Nucleus accumbens (tissue), 56 donors: Measurements from ENCODE around the gene ODAD4.
A peak's percentile ranks its signal among the peaks of the same experiment; 100 is the strongest.
"Not testable (repeated sequence)": the region's sequence is repeated elsewhere in the genome, so short reads cannot be mapped to it uniquely, and the experiment has no call there.

Experiments
- DNase-seq, 56 donors: peaks; one replicate each; lab custom pipeline; 2025; lab: John Stamatoyannopoulos, UW

The ODAD4 gene

DNA sequence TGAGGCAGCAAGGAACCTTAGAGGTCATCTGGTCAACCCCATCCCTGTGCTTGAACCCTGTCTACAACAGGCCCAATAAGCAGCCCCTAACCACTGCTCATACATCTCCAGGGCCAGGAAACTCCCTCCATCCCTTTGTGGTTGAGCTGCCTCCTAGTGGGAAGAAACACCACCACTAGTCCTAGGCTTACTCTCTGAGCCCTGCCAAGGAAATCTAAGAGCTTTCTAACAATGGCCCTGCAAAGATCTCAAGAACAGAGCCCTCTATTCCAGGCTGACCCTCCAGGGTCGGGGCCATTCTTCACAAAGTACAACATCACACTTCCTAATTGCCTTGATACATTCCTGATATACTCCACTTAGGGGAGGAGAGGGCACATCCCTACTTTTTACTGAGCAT is 17.5 kb upstream of the ODAD4 start:
- DNase-seq, result no peak

DNA sequence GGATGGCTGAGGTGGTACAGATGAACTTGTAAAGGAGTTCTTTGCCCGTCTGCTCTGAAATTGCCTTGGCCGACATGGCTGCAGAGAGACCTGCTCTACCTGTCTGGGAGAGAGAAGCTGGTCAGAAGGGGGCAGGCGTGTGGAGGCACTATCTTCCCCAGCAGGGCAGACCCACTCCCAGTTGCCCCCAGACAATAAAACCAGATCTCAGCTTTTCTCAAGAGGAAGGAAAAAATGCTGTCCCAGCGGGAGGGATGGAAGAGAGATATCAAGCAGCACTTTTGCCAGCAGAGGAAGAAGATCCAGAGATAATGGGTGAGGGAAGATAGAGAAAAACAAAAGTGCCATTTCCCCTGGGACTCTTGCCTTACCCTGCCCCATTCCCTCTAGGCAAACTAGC is 16.6 kb upstream of the ODAD4 start:
- DNase-seq, result no peak

DNA sequence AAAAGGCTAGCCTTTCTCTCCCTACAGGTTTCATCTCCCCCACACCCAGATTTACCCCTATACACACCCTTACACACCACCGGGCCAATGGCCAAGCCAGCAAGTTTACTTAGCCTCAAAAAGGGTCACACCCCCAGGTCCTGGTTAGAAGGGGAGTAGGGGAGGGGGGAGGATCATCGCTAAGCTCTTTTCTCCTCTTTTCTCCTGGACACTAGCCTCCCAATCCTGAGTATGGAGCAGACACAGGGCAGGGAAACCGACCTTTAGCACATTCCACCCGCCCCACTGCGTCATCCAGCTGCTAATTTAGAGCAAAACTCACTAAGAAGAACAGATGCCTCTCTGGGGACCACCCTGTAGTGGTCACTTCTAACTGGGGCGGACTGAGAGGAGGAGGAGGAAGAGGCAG is 16.1 kb upstream of the ODAD4 start:
- DNase-seq, result no peak

DNA sequence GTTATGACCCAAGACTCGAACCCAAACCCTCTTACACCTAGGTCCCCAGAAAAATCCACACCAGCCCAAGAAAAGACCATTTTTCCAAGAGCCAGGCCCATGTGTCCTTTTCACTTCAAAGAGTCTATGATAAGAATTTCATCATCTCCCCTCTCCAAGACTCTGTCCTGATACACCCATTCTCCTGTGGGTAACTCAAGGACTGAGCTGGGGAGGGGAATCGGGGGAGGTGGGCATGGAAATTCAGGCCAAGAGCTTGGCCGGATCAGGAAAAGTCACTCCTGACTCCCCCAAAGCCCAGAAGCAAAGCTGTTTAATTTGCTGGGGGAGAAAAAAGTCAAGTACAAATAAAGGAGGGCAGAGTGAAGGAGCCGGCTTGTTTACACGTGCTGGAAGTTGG is 15.4 kb upstream of the ODAD4 start:
- DNase-seq, result no peak

DNA sequence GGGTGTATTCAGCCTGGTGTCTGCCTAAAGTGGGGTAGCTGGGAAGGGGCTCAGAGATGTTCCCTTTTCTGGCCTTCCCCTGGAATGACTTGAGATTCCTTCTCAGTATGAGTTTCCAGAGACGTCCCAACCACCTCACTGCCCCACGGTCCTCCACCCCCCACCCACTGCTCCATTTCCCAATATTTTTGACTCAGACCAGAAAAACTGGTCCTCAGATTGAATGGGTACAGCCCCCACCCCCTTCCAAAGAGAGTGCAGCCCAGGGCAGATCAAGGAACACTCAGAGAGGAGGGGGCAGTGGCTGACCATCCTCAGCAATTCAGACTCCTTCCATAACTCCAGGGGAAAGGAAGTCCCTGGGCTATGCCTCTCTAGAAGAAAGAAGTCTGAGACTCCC is 14.9 kb upstream of the ODAD4 start:
- DNase-seq, result no peak

DNA sequence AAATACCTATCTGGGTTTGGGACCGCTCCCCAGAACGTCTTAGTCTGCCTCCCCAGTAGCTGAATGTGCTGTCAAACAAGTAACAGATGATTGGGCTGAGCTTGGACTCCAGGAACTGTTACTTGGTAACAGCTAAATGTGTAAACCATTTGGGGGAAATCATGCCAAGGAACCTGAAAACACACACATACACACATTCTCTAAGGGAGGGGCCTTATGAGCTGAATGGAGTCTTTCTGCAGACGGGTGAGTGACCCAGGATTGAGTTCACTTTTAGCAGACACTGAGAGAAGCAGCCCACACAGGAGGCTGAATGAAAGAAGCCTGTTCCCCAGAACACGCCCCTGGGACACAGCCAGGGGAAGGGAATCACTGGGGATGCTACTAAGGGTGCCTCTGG is 13.2 kb upstream of the ODAD4 start:
- no peak for DNase-seq

DNA sequence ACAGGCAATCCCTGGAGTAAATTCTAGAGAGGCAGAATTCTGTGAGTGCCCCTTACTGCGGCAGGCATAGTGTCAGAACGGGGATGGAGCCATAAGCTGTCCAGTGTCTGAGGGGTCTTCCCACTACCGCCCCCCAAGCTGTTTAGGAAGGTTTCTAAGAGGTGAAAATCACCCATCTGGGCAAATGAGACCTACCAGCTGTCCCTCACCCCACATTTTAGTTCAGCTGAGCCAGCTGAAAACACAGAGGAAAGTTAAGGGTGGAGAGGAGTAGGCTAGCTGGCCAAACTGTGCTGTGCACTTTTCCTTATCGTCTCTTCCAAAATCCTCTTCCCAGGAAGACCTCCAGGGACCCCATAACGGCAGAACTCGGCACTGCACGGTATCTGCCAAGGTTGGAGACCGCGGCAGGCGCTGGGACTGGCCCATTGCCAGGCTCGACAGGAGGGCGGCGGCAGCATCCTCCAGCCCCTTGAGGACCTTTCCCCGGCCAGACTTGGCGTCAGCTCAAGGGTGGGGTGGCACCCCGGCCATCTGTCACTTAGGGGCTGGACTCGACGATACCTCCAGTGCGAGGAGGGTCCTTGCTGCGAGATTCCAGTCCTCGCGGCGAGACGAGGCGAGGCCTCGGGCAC is 12.6 kb upstream of the ODAD4 start:
- peak in 20 of 56 donors; percentile 5 to 49 (median 28) for DNase-seq

DNA sequence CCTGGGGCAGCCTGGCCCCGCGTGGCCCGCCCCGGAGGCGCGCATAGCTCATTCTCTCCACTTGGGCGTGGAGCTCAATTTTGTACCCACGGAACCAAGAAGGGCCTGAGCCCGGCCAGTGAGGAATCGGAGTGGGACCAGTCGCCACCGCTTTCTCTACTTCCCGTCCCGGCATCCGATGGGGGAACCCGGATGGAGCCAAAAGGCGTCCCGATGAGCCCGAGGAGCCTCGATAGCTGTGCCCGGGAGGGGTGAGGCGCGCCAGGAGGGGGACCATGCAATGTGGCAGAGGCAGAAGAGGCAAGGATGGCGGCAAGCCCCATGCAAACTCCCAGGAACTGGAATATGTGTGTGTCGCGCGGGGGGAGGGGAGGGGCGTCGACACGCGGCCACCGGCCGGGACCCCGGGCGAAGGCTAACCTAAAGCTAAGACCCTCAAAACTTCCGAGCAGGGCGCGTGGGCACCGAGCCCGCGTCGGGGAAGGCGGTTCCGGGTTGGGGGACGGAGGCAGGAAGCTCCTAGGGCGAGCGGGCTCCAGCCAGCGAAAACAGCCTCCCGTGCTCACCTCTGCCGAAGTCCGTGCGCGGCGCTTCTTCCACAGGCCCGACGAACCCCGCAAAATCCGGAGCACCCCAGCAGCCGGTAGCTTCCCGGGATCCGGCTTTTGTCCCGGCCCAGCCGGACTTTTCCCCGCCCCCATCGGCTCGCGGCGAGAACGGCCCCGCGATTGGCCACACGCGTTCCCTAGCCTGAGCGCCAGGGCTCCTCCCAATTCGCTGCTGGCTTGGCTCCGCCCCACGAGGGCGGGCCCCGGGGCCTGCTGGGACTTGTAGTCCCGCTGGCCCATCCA is 11.9 kb upstream of the ODAD4 start, which contains the start of gene ACLY:
Gene ACLY (minus strand): TSS at position 638 of the 851 bp plus-strand sequence. CDS start 5,078 bp downstream, outside the sequence.
- DNase-seq, result peak; percentile 71 to 99 (median 94)

DNA sequence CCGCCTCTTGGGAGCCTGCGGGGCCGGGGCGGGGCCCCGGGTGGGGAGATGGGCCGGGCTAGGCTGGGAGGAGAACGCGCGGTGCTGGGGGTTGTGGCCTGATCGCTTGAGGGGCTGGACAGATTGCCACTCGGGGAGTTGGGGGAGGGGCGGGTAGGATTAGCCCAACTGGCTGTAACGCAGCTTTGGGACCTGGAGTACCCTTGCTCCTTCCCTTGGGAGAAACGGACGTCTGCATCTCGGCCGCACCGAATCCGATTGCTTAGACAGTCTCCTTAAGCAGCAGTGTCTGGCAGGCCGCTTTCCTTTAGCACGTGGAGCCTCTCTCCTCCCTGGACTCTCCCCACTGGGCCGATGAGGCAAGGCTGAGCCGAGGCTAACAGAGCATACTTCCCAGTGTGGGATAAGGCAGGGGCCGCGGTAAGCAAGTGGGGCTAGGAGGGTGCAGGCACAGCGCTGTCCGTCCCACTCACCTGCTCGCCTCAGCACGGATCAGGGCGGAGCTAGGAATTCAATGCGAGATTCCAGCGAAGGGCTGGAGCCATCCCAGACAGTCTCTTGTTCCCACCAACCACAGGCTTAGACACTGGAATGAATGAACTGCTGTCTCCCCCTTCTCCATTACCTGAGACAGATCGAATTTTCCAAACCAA is 11.1 kb upstream of the ODAD4 start:
- DNase-seq, result peak in 20 of 56 donors; percentile 42 to 81 (median 68)

DNA sequence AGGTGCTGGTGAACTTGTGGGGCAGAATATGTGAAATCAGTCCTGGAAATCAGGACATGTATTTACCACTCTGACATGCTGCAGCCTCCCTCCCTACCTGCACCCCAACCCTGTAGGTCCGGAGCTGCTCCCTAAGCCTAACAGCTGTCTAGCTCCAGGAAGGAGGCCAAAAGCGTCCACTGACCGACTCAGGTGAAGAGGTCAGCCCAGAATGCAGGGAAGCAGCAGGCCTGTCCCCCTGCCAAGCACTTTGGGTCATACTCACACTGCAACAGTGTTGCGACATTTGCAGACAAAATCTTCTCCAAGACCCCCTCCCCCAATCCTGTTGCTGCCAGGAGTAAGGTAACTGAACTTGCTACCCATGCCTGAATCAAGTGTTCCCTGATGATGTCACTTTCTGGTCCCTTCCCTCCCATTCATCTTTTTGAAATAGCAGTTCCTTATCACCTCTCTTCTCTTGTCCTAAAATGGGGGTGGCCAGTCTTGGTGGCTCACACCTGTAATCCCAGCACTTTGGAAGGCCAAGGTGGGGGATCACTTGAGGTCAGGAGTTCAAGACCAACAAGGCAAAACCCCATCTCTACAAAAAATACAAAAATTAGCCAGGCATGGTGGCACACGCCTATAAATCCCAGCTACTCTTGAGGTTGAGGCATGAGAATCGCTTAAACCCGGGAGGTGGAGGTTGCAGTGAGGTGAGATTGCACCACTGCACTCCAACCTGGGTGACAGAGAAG is 10.4 kb upstream of the ODAD4 start:
- peak in 3 of 56 donors; percentile 24 to 32 (median 32) for DNase-seq

DNA sequence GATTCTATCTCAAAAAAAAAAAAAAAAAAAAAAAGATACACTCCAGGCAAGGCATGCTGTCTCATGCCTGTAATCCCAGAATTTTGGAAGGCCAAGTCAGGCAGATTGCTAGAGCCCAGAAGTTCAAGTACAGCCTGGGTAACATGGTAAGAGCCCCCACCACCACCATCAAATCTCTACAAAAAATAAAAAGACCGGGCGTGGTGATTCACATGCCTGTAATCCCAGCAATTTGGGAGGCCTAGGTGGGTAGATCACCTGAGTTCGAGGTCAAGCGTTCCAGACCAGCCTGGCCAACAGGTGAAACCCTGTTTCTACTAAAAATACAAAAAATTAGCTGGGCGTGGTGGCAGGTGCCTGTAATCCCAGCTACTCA is 9.8 kb upstream of the ODAD4 start:
- DNase-seq, result no peak

DNA sequence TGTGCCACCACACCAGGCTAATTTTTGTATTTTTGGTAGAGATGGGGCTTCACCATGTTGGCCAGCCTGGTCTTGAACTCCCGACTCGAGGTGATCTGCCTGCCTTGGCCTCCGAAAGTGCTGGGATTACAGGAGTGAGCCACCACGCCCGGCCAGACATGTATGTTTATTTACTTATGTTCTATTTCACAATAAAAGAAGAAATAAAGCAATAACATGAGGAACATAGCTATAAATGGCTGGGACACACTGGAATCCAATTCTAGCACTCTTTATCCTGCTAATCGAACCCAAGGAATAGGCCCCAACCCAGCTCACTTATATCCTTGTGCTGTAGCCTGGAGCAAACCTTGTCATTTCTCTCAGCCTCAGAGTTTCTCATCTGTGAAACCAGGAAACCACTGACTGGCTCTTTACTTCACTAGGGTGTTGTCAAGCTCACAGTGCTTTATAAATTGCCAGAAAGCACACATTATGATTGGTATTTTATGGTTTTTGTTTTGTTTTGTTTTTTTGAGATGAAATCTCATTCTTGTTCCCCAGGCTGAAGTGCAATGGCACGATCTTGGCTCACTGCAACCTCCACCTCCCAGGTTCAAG is 4.3 kb upstream of the ODAD4 start:
- DNase-seq, result no peak

DNA sequence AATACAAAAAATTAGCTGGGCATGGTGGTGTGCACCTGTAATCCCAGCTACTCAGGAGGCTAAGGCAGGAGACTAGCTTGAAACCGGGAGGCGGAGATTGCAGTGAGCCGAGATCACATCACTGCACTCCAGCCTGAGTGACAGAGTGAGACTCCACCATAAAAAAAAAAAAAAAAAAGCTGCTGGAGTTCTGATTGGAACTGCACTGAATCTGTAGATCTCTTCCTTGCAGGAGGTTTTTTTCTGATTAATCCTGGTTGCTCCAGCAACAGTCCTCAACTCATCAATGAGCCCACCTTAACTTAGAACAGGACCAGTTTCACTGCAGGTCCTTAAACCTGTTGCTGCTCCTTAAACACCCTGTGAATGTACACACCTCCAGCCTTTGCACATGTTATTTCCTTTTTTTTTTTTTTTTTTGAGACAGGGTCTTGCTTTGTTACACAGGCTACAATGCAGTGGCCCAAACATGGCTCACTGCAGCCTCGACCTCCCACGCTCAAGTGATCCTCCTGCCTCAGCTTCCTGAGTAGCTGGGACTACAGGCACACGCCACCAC is 1.6 kb upstream of the ODAD4 start:
- no peak for DNase-seq

DNA sequence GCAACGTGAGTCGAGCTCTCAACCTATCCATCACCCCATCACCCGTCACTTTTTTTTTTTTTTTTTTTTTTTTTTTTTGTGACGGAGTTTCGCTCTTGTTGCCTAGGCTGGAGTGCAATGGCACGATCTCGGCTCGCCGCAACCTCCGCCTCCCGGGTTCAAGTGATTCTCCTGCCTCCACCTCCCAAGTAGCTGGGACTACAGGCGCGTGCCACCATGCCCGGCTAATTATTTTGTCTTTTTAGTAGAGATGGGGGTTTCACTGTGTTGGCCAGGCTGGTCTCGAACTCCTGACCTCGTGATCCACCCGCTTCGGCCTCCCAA is 378 bp downstream of the ODAD4 start:
- DNase-seq, result not testable (repeated sequence)

DNA sequence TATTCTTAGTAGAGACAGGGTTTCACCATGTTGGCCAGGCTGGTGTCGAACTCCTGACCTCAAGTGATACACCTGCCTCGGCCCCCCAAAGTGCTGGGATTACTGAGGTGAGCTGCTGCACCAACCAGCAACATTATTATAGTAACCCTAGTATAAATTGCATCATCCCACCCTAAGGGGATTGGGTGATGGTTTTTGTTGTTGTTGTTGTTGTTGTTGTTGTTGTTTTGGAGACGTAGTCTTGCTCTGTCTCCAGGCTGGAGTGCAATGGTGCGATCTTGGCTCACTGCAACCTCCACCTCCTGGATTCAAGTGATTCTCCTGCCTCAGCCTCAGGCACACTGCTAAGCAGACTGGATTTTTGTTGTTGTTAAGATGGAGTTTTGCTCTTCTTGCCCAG is 1.3 kb downstream of the ODAD4 start:
- not testable (repeated sequence) for DNase-seq

DNA sequence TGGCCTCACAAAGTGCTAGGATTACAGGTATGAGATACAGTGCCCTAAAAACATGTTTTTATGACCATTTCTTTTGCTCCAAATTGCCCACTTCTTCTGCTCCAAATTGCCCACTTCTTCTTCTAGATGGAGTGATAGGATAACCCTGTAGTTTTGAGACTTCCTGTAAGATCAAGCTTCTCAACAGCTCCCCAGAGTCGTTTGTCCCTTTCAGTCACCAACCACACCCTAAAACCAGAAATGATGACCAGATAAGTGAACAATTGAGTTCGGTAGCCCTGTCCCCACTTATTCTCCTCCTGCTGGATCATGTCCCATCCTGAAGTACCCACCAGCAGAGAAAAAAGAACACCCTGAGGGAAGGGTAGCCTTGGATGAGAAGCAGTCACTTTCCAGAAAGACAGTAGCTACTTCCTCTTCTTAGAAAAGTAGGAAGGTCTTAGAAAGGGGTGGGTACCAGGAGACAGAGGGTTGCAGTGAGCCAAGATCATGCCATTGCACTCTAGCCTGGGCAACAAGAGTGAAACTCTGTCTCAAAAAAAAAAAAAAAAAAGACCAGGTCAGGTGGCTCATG is 2.5 kb downstream of the ODAD4 start:
- no peak for DNase-seq

DNA sequence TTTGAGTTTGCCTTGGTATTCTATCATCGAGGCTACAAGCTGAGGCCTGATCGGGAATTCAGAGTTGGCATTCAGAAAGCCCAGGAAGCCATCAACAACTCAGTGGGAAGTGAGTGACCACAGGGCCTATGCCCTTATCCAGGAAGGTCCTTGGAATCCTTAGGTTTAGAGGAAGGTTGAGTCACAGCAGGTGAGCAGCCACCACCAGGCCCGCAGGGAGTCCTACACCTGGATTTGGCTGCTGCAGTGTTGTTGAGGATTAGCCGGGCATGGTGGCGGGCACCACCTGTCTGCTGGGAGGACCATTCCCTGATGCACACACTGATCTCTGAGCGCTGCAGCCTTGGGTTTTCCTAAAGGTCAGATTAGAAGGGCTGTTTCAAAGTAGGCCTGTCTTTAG is 5.2 kb downstream of the ODAD4 start:
- no peak for DNase-seq

DNA sequence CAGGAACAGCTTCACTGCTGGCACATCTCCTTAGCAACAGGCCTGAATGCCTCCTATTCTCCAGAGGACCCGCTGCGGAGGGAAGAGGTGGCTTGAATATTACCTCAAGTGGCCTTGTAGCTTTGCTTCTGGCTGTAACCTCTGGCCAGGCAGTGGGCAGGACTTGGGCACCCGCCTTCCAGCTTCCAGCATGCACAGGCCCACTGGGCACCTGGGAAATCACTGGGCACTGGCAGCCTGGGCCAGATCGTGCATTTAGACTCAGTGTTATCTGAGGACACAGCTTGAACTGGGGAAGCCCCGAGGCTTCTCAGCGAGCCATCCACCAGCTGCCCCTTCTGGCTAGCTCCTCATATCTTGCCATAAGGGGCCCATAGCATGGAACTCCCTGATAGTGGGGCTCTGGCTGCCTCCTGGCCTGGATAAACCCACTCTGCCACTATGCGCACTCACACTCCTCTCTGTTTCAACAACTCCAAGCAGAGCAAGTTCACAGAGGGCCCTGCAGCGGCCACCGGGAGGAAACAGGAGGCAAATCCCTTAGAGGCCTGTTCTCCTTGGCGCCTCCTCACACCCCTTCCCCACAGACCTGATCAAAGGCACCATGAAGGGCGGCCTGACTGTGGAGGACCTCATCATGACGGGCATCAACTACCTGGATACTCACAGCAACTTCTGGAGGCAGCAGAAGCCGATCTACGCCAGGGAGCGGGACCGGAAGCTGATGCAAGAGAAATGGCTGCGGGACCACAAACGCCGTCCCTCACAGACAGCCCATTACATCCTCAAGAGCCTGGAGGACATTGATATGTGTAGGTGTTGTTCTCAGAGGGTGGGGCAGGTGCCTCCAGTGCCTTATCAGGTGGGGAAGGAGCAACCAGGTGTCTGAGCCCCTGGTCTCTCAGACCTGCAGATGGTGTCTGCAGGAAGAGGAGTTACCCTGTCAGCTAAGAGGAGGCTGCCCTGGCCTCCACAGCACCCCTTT is 7.8 kb downstream of the ODAD4 start:
- DNase-seq, result no peak
